ENCODE results near the gene ARMH4.

DNA sequence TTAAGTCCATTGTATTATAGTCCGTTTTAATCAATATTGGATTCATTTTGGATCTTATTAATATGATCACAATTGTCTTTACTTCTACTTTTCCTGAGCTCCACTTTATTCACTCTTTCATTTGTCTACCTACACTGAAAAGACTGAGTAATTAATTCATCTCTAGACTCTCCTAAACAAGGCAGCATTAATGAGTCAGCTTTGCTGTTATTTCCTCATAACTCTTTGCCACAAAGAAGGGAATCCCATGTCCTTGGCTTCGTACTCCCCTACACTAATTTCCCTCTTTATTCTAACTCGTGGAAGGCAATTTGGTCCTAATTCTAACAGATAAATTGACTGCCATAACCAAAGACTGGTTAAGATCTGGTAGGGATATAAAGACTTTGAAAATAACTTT, 91.9 kb downstream of the ARMH4 start:
- TF ChIP-seq, protein P1, sequence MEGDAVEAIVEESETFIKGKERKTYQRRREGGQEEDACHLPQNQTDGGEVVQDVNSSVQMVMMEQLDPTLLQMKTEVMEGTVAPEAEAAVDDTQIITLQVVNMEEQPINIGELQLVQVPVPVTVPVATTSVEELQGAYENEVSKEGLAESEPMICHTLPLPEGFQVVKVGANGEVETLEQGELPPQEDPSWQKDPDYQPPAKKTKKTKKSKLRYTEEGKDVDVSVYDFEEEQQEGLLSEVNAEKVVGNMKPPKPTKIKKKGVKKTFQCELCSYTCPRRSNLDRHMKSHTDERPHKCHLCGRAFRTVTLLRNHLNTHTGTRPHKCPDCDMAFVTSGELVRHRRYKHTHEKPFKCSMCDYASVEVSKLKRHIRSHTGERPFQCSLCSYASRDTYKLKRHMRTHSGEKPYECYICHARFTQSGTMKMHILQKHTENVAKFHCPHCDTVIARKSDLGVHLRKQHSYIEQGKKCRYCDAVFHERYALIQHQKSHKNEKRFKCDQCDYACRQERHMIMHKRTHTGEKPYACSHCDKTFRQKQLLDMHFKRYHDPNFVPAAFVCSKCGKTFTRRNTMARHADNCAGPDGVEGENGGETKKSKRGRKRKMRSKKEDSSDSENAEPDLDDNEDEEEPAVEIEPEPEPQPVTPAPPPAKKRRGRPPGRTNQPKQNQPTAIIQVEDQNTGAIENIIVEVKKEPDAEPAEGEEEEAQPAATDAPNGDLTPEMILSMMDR (optimal IDR thresholded peaks at IDR 0.05 in 1 of 3, IDR thresholded peaks at IDR 0.05 in 1 of 3, conservative IDR thresholded peaks at IDR 0.05 in 1 of 3; ENCODE audit: extremely low read depth in 1 of 3, insufficient read depth in 2 of 3, low read length in 3 of 3): no peak
- no peak for TF ChIP-seq EZH2 (IDR thresholded peaks at IDR 0.05; ENCODE audit: low read length)

All from keratinocyte (primary cell).